Chondrocyte (in vitro differentiated cells): ENCODE measurements around the gene MOK. TPM values are rescaled to one million over a fixed set of nuclear protein-coding genes. Genes with fewer than 3 reads are reported as not detected.

Experiments
- DNase-seq: peaks from one replicate; pipeline ENCODE4 v3.0.0; 2021; ENCODE audit warnings: mixed read lengths, low spot score
- H3K27ac Mint-ChIP-seq: one replicate; pipeline ENCODE4 v1.8.0; 2021; ENCODE audit warnings: mild to moderate bottlenecking, moderate library complexity, mixed read lengths; ENCODE audit not compliant: unreplicated experiment
- H3K27me3 Mint-ChIP-seq: 2 replicates; pipeline ENCODE4 v1.8.0; 2021; ENCODE audit warnings: low read depth, mixed read lengths
- H3K36me3 Mint-ChIP-seq: 2 replicates; pipeline ENCODE4 v1.8.0; 2021; ENCODE audit warnings: low read depth, mixed read lengths
- H3K4me1 Mint-ChIP-seq: 2 replicates; pipeline ENCODE4 v1.8.0; 2021; ENCODE audit warnings: low read depth, mild to moderate bottlenecking, mixed read lengths
- H3K4me3 Mint-ChIP-seq: one replicate; pipeline ENCODE4 v1.8.0; 2021; ENCODE audit warnings: mild to moderate bottlenecking, moderate library complexity, mixed read lengths; ENCODE audit not compliant: unreplicated experiment
- H3K9me3 Mint-ChIP-seq: 2 replicates; pipeline ENCODE4 v1.8.0; 2021; ENCODE audit warnings: low read depth, mixed read lengths
- CTCF ChIP-seq: fragments of 200-600 bp; sonication (generic); IDR thresholded peaks from 2 replicates; pipeline ENCODE4 v1.5.0; 2021; ENCODE audit warnings: antibody characterized with exemption, mild to moderate bottlenecking, moderate library complexity
- total RNA-seq: library from RNA; stranded (reverse); gene quantifications from 3 replicates; pipeline ENCODE4 v1.2.1, GENCODE V29; 2021

Gene MOK
- total RNA-seq, 1 donor from 2014 or later: 3.8 TPM

GRCh38 chr14:102222751-102223150 lies 82.2 kb downstream of the MOK start:
- peaks cover 7% of the 10 kb centered on the region for H3K36me3 Mint-ChIP-seq
- H3K9me3 Mint-ChIP-seq: no peaks in the 10 kb centered on the region
- peak; percentile 72 for DNase-seq
- no peak overlapping the region for H3K4me3 Mint-ChIP-seq
- H3K27me3 Mint-ChIP-seq: no peaks in the 10 kb centered on the region
- H3K27ac Mint-ChIP-seq: no peak overlapping the region
- TF ChIP-seq CTCF: no peak
- no peaks in the 10 kb centered on the region for H3K4me1 Mint-ChIP-seq

GRCh38 chr14:102222009-102222575 lies 82.9 kb downstream of the MOK start:
- H3K4me3 Mint-ChIP-seq: no peak overlapping the region
- peaks cover 7% of the 10 kb centered on the region for H3K36me3 Mint-ChIP-seq
- no peaks in the 10 kb centered on the region for H3K9me3 Mint-ChIP-seq
- no peaks in the 10 kb centered on the region for H3K27me3 Mint-ChIP-seq
- no peak for TF ChIP-seq CTCF
- peak; percentile 86 for DNase-seq
- no peaks in the 10 kb centered on the region for H3K4me1 Mint-ChIP-seq
- no peak overlapping the region for H3K27ac Mint-ChIP-seq

GRCh38 chr14:102221026-102221425 lies 83.9 kb downstream of the MOK start:
- H3K27ac Mint-ChIP-seq: no peak overlapping the region

GRCh38 chr14:102220031-102220430 lies 84.9 kb downstream of the MOK start:
- Mint-ChIP-seq H3K27ac (no peak overlapping the region), H3K9me3 (no peaks in the 10 kb centered on the region), H3K4me3 (no peak overlapping the region), H3K4me1 (peaks cover 13% of the 10 kb centered on the region), H3K27me3 (no peaks in the 10 kb centered on the region), H3K36me3 (peaks cover 7% of the 10 kb centered on the region)
- no peak for TF ChIP-seq CTCF
- peak; percentile 58 for DNase-seq

More at GRCh38 chr14:102221026-102221425, 83.9 kb downstream of the MOK start:
- H3K27me3 Mint-ChIP-seq: no peaks in the 10 kb centered on the region
- H3K9me3 Mint-ChIP-seq: no peaks in the 10 kb centered on the region
- H3K36me3 Mint-ChIP-seq: peaks cover 7% of the 10 kb centered on the region
- H3K4me1 Mint-ChIP-seq: peaks cover 3% of the 10 kb centered on the region
- H3K4me3 Mint-ChIP-seq: no peak overlapping the region
- DNase-seq: peak; percentile 37
- no peak for TF ChIP-seq CTCF

- TF ChIP-seq CTCF: no peak
- Mint-ChIP-seq H3K4me3 (no peak overlapping the region), H3K9me3 (no peaks in the 10 kb centered on the region), H3K27ac (no peak overlapping the region), H3K27me3 (no peaks in the 10 kb centered on the region), H3K36me3 (peaks cover 5% of the 10 kb centered on the region), H3K4me1 (peaks cover 16% of the 10 kb centered on the region)
- DNase-seq: peak; percentile 76
These were observed 85.6 kb downstream of the MOK start for GRCh38 chr14:102219316-102219715.
